Mesodermal cell (in vitro differentiated cells): ENCODE results near the gene LCN6.

Source experiments
- H3K27ac ChIP-seq: 2 replicates; pipeline ENCODE4 v1.7.0; 2013; ENCODE audit warnings: mild to moderate bottlenecking, low read depth, low read length, moderate library complexity; ENCODE audit not compliant: severe bottlenecking
- H3K36me3 ChIP-seq: 2 replicates; pipeline ENCODE4 v1.7.1; 2013; ENCODE audit warnings: mild to moderate bottlenecking, low read length, moderate library complexity; ENCODE audit not compliant: control insufficient read depth, insufficient read depth
- H3K4me1 ChIP-seq: one replicate; pipeline ENCODE4 v1.7.1; 2013; ENCODE audit warnings: mild to moderate bottlenecking, low read length; ENCODE audit not compliant: insufficient read depth, control insufficient read depth, poor library complexity, severe bottlenecking
- H3K4me3 ChIP-seq: 2 replicates; pipeline ENCODE4 v1.7.0; 2013; ENCODE audit warnings: low read length, control low read depth, mild to moderate bottlenecking; ENCODE audit not compliant: insufficient read depth, poor library complexity, severe bottlenecking; ENCODE audit errors: extremely low read depth
- H3K9me3 ChIP-seq: 2 replicates; pipeline ENCODE4 v1.7.1; 2013; ENCODE audit warnings: mild to moderate bottlenecking, low read length, moderate library complexity; ENCODE audit not compliant: control insufficient read depth
- WGBS, 2 experiments: methylation state at CpG; one replicate each; pipeline ENCODE4 v1.1.5; 2013; ENCODE audit warnings: missing lambda C conversion rate in 2 of 2; ENCODE audit not compliant: insufficient coverage in 2 of 2; 5-methylcytosine and 5-hydroxymethylcytosine counted together

LCN6 gene

GRCh38 chr9:136740971-136741882 lies 7.1 kb downstream of the LCN6 start:
- Histone ChIP-seq H3K4me3 (no peak overlapping the region), H3K27ac (no peak overlapping the region), H3K4me1 (no peaks in the 10 kb centered on the region), H3K36me3 (no peaks in the 10 kb centered on the region), H3K9me3 (no peaks in the 10 kb centered on the region)
- WGBS, 2 experiments, result 80 to 84% methylated on average over 23 to 30 of the region's 37 CpGs

- WGBS, 2 experiments, result 90 to 91% methylated on average over 11 to 12 of the region's 16 CpGs
- no peak overlapping the region for H3K27ac ChIP-seq
- no peaks in the 10 kb centered on the region for H3K36me3 ChIP-seq
- no peak overlapping the region for H3K4me3 ChIP-seq
- H3K9me3 ChIP-seq, result no peaks in the 10 kb centered on the region
- H3K4me1 ChIP-seq, result no peaks in the 10 kb centered on the region
Observed at GRCh38 chr9:136740491-136740890, 7.8 kb downstream of the LCN6 start.

- Histone ChIP-seq H3K4me1 (no peaks in the 10 kb centered on the region), H3K27ac (no peak overlapping the region), H3K36me3 (no peaks in the 10 kb centered on the region), H3K9me3 (no peaks in the 10 kb centered on the region), H3K4me3 (no peak overlapping the region)
- WGBS, 2 experiments, result 94 to 100% methylated on average over 6 to 10 of the region's 11 CpGs
Observed at GRCh38 chr9:136740069-136740468, 8.3 kb downstream of the LCN6 start.

- no peak overlapping the region for H3K4me3 ChIP-seq
- H3K36me3 ChIP-seq, result no peaks in the 10 kb centered on the region
- no peaks in the 10 kb centered on the region for H3K4me1 ChIP-seq
- H3K27ac ChIP-seq, result no peak overlapping the region
- 88 to 93% methylated on average over 19 of the region's 23 CpGs for WGBS, 2 experiments
- no peaks in the 10 kb centered on the region for H3K9me3 ChIP-seq
Observed at GRCh38 chr9:136739509-136739908, 8.8 kb downstream of the LCN6 start.

- no peaks in the 10 kb centered on the region for H3K4me1 ChIP-seq
- no peaks in the 10 kb centered on the region for H3K36me3 ChIP-seq
- WGBS, 2 experiments, result 90 to 93% methylated on average over 16 to 19 of the region's 20 CpGs
- no peaks in the 10 kb centered on the region for H3K9me3 ChIP-seq
- no peak overlapping the region for H3K4me3 ChIP-seq
- no peak overlapping the region for H3K27ac ChIP-seq
Observed at GRCh38 chr9:136738960-136739359, 9.4 kb downstream of the LCN6 start.

GRCh38 chr9:136735812-136736480 lies 12.4 kb downstream of the LCN6 start:
- Histone ChIP-seq H3K4me1 (peaks cover 4% of the 10 kb centered on the region), H3K4me3 (no peak overlapping the region), H3K27ac (no peak overlapping the region), H3K9me3 (no peaks in the 10 kb centered on the region), H3K36me3 (no peaks in the 10 kb centered on the region)
- 90 to 92% methylated on average over 10 to 17 of the region's 21 CpGs for WGBS, 2 experiments

- H3K27ac ChIP-seq, result no peak overlapping the region
- H3K4me1 ChIP-seq, result peaks cover 4% of the 10 kb centered on the region
- H3K36me3 ChIP-seq, result no peaks in the 10 kb centered on the region
- no peak overlapping the region for H3K4me3 ChIP-seq
- H3K9me3 ChIP-seq, result no peaks in the 10 kb centered on the region
- WGBS, 2 experiments, result 88 to 95% methylated on average over 11 to 12 of the region's 12 CpGs
Observed at GRCh38 chr9:136734837-136735496, 13.4 kb downstream of the LCN6 start.

- Histone ChIP-seq H3K4me3 (no peak overlapping the region), H3K36me3 (no peaks in the 10 kb centered on the region), H3K27ac (no peak overlapping the region), H3K4me1 (peaks cover 10% of the 10 kb centered on the region), H3K9me3 (no peaks in the 10 kb centered on the region)
- WGBS, 2 experiments, result 91 to 97% methylated on average over 10 to 12 of the region's 12 CpGs
Observed at GRCh38 chr9:136733611-136734010, 14.7 kb downstream of the LCN6 start.

- Histone ChIP-seq H3K36me3 (no peaks in the 10 kb centered on the region), H3K27ac (no peak overlapping the region), H3K4me3 (no peak overlapping the region), H3K4me1 (peaks cover 10% of the 10 kb centered on the region), H3K9me3 (no peaks in the 10 kb centered on the region)
- 68 to 77% methylated on average over 11 of the region's 16 CpGs for WGBS, 2 experiments
Observed at GRCh38 chr9:136732444-136733178, 15.7 kb downstream of the LCN6 start.

- Histone ChIP-seq H3K36me3 (peaks cover 19% of the 10 kb centered on the region), H3K4me3 (no peak overlapping the region), H3K9me3 (no peaks in the 10 kb centered on the region), H3K27ac (no peak overlapping the region), H3K4me1 (peaks cover 27% of the 10 kb centered on the region)
- WGBS, 2 experiments, result 92 to 96% methylated on average over 7 to 8 of the region's 8 CpGs
Observed at GRCh38 chr9:136729926-136730325, 18.4 kb downstream of the LCN6 start.
